Measurements from ENCODE around the gene GDPD5.

GRCh38 chr11:75475767-75476650 lies 49.7 kb downstream of the GDPD5 start:
- TF ChIP-seq CTCF (conservative IDR thresholded peaks at IDR 0.05) = no peak
- no peak for TF ChIP-seq ZFX (IDR thresholded peaks at IDR 0.05)

Measured in C4-2B (cell line).